ENCODE measurements around the gene SMC2. TPM values are rescaled to one million over a fixed set of nuclear protein-coding genes. Genes with fewer than 3 reads are reported as not detected.

Gene SMC2
- polyA plus RNA-seq, 4 donors = 1.6 to 18.4 (median 6.0) TPM

- H3K9me3 ChIP-seq (ENCODE audit: control insufficient read depth in 2 of 2, insufficient read depth in 1 of 2, low read depth in 1 of 2, low read length in 1 of 2) = peaks cover 0 to 8% of the 10 kb centered on the region in 2 donors
- no peak overlapping the region for H3K27ac ChIP-seq (ENCODE audit: low read depth in 1 of 3, low read length in 2 of 3)
- no peaks in the 10 kb centered on the region for H3K27me3 ChIP-seq (ENCODE audit: control insufficient read depth in 3 of 3, insufficient read depth in 3 of 3, low read length in 3 of 3)
- FAIRE-seq = no peak
- DNase-seq = no peak
- no peaks in the 10 kb centered on the region for H3K36me3 ChIP-seq (ENCODE audit: control insufficient read depth in 3 of 3, insufficient read depth in 2 of 3, low read depth in 1 of 3, low read length in 3 of 3)
- 43 to 60% (median 50%) methylated on average over 2 of the region's 2 CpGs for WGBS, 3 donors
- H3K4me3 ChIP-seq (ENCODE audit: low read depth in 1 of 3, low read length in 3 of 3) = no peak overlapping the region
- H3K4me1 ChIP-seq (ENCODE audit: control insufficient read depth in 3 of 3, insufficient read depth in 2 of 3, low read depth in 1 of 3, low read length in 2 of 3) = no peaks in the 10 kb centered on the region
Measured at GRCh38 chr9:104075801-104076753, 18.0 kb upstream of the SMC2 start.

GRCh38 chr9:104078596-104078995 lies 15.5 kb upstream of the SMC2 start:
- H3K4me1 ChIP-seq (ENCODE audit: control insufficient read depth in 3 of 3, insufficient read depth in 2 of 3, low read depth in 1 of 3, low read length in 2 of 3) = no peaks in the 10 kb centered on the region
- H3K36me3 ChIP-seq (ENCODE audit: control insufficient read depth in 3 of 3, insufficient read depth in 2 of 3, low read depth in 1 of 3, low read length in 3 of 3) = no peaks in the 10 kb centered on the region
- no peak overlapping the region for H3K4me3 ChIP-seq (ENCODE audit: low read depth in 1 of 3, low read length in 3 of 3)
- no peaks in the 10 kb centered on the region for H3K27me3 ChIP-seq (ENCODE audit: control insufficient read depth in 3 of 3, insufficient read depth in 3 of 3, low read length in 3 of 3)
- no peak overlapping the region for H3K27ac ChIP-seq (ENCODE audit: low read depth in 1 of 3, low read length in 2 of 3)
- no peak for DNase-seq
- no peak for FAIRE-seq
- H3K9me3 ChIP-seq (ENCODE audit: control insufficient read depth in 2 of 2, insufficient read depth in 1 of 2, low read depth in 1 of 2, low read length in 1 of 2) = peaks cover 0 to 14% of the 10 kb centered on the region in 2 donors

GRCh38 chr9:104080983-104081382 lies 13.1 kb upstream of the SMC2 start:
- peaks cover 0 to 1% (median 0%) of the 10 kb centered on the region in 3 donors for H3K27me3 ChIP-seq (ENCODE audit: control insufficient read depth in 3 of 3, insufficient read depth in 3 of 3, low read length in 3 of 3)
- no peaks in the 10 kb centered on the region for H3K36me3 ChIP-seq (ENCODE audit: control insufficient read depth in 3 of 3, insufficient read depth in 2 of 3, low read depth in 1 of 3, low read length in 3 of 3)
- peaks cover 0 to 14% of the 10 kb centered on the region in 2 donors for H3K9me3 ChIP-seq (ENCODE audit: control insufficient read depth in 2 of 2, insufficient read depth in 1 of 2, low read depth in 1 of 2, low read length in 1 of 2)
- H3K27ac ChIP-seq (ENCODE audit: low read depth in 1 of 3, low read length in 2 of 3) = no peak overlapping the region
- DNase-seq = no peak
- no peak for FAIRE-seq
- H3K4me1 ChIP-seq (ENCODE audit: control insufficient read depth in 3 of 3, insufficient read depth in 2 of 3, low read depth in 1 of 3, low read length in 2 of 3) = no peaks in the 10 kb centered on the region
- H3K4me3 ChIP-seq (ENCODE audit: low read depth in 1 of 3, low read length in 3 of 3) = no peak overlapping the region

GRCh38 chr9:104082168-104082567 lies 11.9 kb upstream of the SMC2 start:
- DNase-seq (no peak), FAIRE-seq (no peak)
- 85 to 92% (median 90%) methylated on average over 1 of the region's 1 CpG for WGBS, 3 donors
- Histone ChIP-seq H3K4me1 (ENCODE audit: control insufficient read depth in 3 of 3, insufficient read depth in 2 of 3, low read depth in 1 of 3, low read length in 2 of 3) (no peaks in the 10 kb centered on the region), H3K9me3 (ENCODE audit: control insufficient read depth in 2 of 2, insufficient read depth in 1 of 2, low read depth in 1 of 2, low read length in 1 of 2) (peaks cover 0 to 14% of the 10 kb centered on the region in 2 donors), H3K27ac (ENCODE audit: low read depth in 1 of 3, low read length in 2 of 3) (no peak overlapping the region), H3K36me3 (ENCODE audit: control insufficient read depth in 3 of 3, insufficient read depth in 2 of 3, low read depth in 1 of 3, low read length in 3 of 3) (no peaks in the 10 kb centered on the region), H3K4me3 (ENCODE audit: low read depth in 1 of 3, low read length in 3 of 3) (no peak overlapping the region), H3K27me3 (ENCODE audit: control insufficient read depth in 3 of 3, insufficient read depth in 3 of 3, low read length in 3 of 3) (peaks cover 0 to 1% (median 0%) of the 10 kb centered on the region in 3 donors)

GRCh38 chr9:104085525-104085924 lies 8.6 kb upstream of the SMC2 start:
- no peaks in the 10 kb centered on the region for H3K4me1 ChIP-seq (ENCODE audit: control insufficient read depth in 3 of 3, insufficient read depth in 2 of 3, low read depth in 1 of 3, low read length in 2 of 3)
- DNase-seq = no peak
- H3K9me3 ChIP-seq (ENCODE audit: control insufficient read depth in 2 of 2, insufficient read depth in 1 of 2, low read depth in 1 of 2, low read length in 1 of 2) = peaks cover 0 to 8% of the 10 kb centered on the region in 2 donors
- WGBS, 3 donors = 74 to 86% (median 78%) methylated on average over 1 of the region's 1 CpG
- H3K4me3 ChIP-seq (ENCODE audit: low read depth in 1 of 3, low read length in 3 of 3) = no peak overlapping the region
- H3K27me3 ChIP-seq (ENCODE audit: control insufficient read depth in 3 of 3, insufficient read depth in 3 of 3, low read length in 3 of 3) = peaks cover 0 to 1% (median 0%) of the 10 kb centered on the region in 3 donors
- no peak overlapping the region for H3K27ac ChIP-seq (ENCODE audit: low read depth in 1 of 3, low read length in 2 of 3)
- H3K36me3 ChIP-seq (ENCODE audit: control insufficient read depth in 3 of 3, insufficient read depth in 2 of 3, low read depth in 1 of 3, low read length in 3 of 3) = no peaks in the 10 kb centered on the region
- FAIRE-seq = no peak

GRCh38 chr9:104087894-104088293 lies 6.2 kb upstream of the SMC2 start:
- Histone ChIP-seq H3K9me3 (ENCODE audit: control insufficient read depth in 2 of 2, insufficient read depth in 1 of 2, low read depth in 1 of 2, low read length in 1 of 2) (no peaks in the 10 kb centered on the region), H3K36me3 (ENCODE audit: control insufficient read depth in 3 of 3, insufficient read depth in 2 of 3, low read depth in 1 of 3, low read length in 3 of 3) (no peaks in the 10 kb centered on the region), H3K4me1 (ENCODE audit: control insufficient read depth in 3 of 3, insufficient read depth in 2 of 3, low read depth in 1 of 3, low read length in 2 of 3) (peaks cover 0 to 12% (median 2%) of the 10 kb centered on the region in 3 donors), H3K4me3 (ENCODE audit: low read depth in 1 of 3, low read length in 3 of 3) (no peak overlapping the region), H3K27me3 (ENCODE audit: control insufficient read depth in 3 of 3, insufficient read depth in 3 of 3, low read length in 3 of 3) (peaks cover 0 to 1% (median 0%) of the 10 kb centered on the region in 3 donors), H3K27ac (ENCODE audit: low read depth in 1 of 3, low read length in 2 of 3) (no peak overlapping the region)
- FAIRE-seq (peak; percentile 26), DNase-seq (no peak)
- WGBS, 3 donors = 87 to 94% (median 90%) methylated on average over 3 of the region's 3 CpGs

- Histone ChIP-seq H3K36me3 (ENCODE audit: control insufficient read depth in 3 of 3, insufficient read depth in 2 of 3, low read depth in 1 of 3, low read length in 3 of 3) (no peaks in the 10 kb centered on the region), H3K27me3 (ENCODE audit: control insufficient read depth in 3 of 3, insufficient read depth in 3 of 3, low read length in 3 of 3) (peaks cover 0 to 1% (median 0%) of the 10 kb centered on the region in 3 donors), H3K9me3 (ENCODE audit: control insufficient read depth in 2 of 2, insufficient read depth in 1 of 2, low read depth in 1 of 2, low read length in 1 of 2) (no peaks in the 10 kb centered on the region), H3K27ac (ENCODE audit: low read depth in 1 of 3, low read length in 2 of 3) (no peak overlapping the region), H3K4me1 (ENCODE audit: control insufficient read depth in 3 of 3, insufficient read depth in 2 of 3, low read depth in 1 of 3, low read length in 2 of 3) (peaks cover 0 to 12% (median 4%) of the 10 kb centered on the region in 3 donors), H3K4me3 (ENCODE audit: low read depth in 1 of 3, low read length in 3 of 3) (no peak overlapping the region)
- DNase-seq (no peak), FAIRE-seq (no peak)
- 68 to 76% (median 73%) methylated on average over 2 of the region's 2 CpGs for WGBS, 3 donors
Measured at GRCh38 chr9:104088416-104088815, 5.7 kb upstream of the SMC2 start.

GRCh38 chr9:104090578-104090977 lies 3.5 kb upstream of the SMC2 start:
- FAIRE-seq (no peak), DNase-seq (no peak)
- H3K4me1 ChIP-seq (ENCODE audit: control insufficient read depth in 3 of 3, insufficient read depth in 2 of 3, low read depth in 1 of 3, low read length in 2 of 3) = peaks cover 0 to 12% (median 4%) of the 10 kb centered on the region in 3 donors
- no peaks in the 10 kb centered on the region for H3K27me3 ChIP-seq (ENCODE audit: control insufficient read depth in 3 of 3, insufficient read depth in 3 of 3, low read length in 3 of 3)
- no peaks in the 10 kb centered on the region for H3K9me3 ChIP-seq (ENCODE audit: control insufficient read depth in 2 of 2, insufficient read depth in 1 of 2, low read depth in 1 of 2, low read length in 1 of 2)
- no peak overlapping the region for H3K27ac ChIP-seq (ENCODE audit: low read depth in 1 of 3, low read length in 2 of 3)
- 48 to 65% (median 52%) methylated on average over 2 of the region's 2 CpGs for whole genome bisulfite sequencing, 3 donors
- no peaks in the 10 kb centered on the region for H3K36me3 ChIP-seq (ENCODE audit: control insufficient read depth in 3 of 3, insufficient read depth in 2 of 3, low read depth in 1 of 3, low read length in 3 of 3)
- no peak overlapping the region for H3K4me3 ChIP-seq (ENCODE audit: low read depth in 1 of 3, low read length in 3 of 3)

Measured in small intestine (tissue), 7 donors.